GM19023 (cell line): ENCODE data around the gene CORIN.
"Not testable (repeated sequence)": the region's sequence is repeated elsewhere in the genome, so short reads cannot be mapped to it uniquely, and the experiment has no call there.

Experiments used
- ATAC-seq: cut with Tn5 transposase; IDR thresholded peaks from one replicate; pipeline ENCODE4 v1.9.1; 2021; ENCODE audit warnings: mild to moderate bottlenecking, moderate library complexity; ENCODE audit not compliant: unreplicated experiment

The CORIN gene

DNA sequence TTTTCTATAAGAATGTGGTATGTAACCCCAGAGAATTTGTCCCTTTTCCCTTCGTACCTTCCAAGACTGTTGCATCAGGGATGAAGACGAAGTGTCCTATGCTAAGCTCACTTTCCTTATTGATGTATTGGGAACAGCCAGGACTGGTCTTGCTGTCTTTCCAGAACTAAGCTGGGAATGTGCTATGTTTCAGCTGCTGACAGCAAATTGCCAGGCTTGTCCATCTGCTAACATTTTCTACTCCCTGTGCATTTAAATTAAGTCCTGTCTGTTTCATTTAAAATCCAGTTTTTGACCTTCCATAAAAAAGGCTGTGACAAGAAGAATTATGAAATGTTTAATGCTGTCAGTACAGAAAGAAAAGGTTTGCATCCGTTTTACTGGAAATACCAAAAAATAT, 264.9 kb downstream of the CORIN start:
- no peak for ATAC-seq

DNA sequence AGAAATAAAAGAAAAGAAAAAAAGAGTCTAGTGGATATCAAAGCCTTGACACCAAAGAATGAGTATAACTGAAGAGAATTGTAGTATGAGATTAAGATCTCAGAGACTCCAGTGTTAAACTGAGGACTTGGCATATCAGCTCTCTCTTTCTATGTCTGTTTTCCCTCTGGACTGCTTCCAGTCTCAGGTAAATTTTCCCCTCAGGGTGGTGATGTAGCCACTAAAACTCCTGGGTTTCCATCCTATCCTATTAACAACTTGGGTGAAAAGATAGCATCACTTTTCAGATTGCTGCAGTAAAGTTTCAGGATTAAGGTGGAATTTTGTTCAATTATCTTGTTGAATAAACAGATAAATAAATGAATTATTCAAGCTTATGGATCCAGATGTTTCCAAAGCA, 267.1 kb downstream of the CORIN start:
- no peak for ATAC-seq

DNA sequence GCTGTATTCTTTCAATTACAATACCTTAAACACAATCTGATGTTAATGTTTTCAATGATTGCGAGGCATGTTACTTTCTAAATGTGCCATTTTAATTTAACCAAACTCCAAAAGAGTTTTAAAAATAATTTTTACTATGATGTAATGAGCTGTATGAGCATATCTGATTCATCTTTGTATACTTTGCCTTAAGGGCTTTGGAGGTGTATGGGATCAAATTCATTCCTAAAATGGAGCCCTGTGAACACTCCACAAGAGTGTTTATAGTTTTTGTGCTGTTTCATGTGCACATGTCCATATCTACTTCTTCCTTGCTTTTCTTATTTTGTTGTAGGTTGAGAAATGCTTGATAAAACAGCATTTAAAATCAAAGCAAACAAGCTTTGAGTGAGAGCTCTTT, 270.4 kb downstream of the CORIN start:
- no peak for ATAC-seq

DNA sequence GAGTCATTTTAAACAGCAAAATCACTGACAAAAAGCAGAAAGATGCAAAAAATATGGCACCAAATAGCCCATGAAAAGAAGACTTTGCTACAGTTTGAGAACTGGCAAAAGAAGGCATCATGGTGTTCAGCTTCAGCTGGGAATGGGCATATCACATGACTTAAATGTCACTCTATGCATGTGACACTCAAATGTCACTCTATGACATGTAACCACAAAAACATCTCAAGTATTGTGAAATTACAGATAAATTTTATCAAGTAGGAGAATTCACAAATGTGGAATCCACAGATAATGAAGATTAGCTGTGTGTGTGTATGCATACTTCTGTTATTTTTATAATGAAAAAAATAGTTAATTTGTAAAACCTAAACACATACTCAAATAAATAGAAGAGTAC, 270.9 kb downstream of the CORIN start:
- no peak for ATAC-seq

DNA sequence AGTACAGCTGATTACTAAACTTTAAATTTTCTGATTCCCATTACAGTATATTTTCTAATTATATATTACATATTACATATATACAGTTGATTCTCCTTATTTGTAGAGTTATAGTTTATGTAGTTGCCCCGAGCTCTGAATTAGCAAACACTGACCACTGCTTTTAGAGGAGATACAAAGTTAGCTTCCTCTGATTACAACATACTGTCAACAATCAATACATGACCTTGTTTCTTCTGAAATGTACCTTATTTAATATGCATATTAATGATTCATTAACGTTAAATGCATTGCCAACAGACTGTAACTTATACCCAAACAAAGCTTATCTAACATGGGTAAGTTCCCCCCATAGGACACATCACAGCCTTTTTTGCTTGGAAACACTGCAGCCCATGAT, 271.3 kb downstream of the CORIN start:
- ATAC-seq, result no peak

DNA sequence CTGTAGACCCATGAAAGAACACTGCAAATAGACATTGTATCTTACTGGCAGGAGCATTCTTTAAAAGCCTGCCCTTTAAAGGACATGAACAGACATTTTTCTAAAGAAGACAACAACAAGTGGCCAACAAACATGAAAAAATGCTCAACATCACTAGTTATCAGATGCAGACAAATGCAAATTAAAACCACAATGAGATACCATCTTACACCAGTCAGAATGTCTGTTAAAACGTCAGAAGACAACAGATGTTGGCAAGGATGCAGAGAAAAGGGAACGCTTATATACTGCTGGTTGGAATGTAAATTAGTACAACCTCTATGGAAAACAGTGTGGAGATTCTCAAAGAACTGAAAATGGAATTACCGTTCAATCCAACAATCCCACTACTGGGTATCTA, 275.6 kb downstream of the CORIN start:
- ATAC-seq, result no peak

DNA sequence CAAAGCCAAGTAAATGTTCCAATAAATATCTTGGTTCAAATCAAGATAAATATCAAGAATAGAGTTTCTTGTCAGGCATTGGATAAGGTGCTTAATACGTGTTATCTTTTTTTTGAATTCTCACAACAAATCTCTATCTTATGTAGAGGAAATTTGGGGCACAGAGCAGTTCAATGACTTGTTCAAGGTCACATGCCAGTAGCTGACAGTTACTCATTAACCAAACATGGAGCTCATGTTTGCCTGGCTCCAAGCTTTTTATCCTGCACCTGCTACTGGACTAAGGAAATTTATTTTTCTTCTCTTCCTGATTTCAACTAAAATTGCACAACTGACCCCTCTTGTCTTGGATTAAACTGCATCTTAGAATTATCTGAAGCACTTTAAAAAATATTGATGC, 276.5 kb downstream of the CORIN start:
- ATAC-seq, result no peak

DNA sequence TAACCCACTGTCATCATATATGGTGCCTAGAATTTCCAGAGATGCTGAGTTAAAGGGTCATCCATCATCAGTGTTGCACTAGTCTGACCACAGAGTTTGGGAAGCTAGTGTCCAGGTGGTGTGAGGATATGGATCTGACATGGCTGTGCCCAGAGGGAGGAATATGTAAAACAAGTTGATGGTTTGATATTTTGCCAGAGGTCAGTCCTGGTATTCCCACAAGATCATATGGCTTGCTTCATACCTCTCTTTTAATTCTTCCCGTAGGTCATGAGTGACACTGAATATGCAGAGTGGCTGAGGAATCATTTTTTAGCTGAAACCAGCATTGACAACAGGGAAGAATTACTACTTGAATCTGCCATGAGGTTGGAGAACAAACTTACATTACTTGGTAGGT, 277.2 kb downstream of the CORIN start:
- no peak for ATAC-seq

DNA sequence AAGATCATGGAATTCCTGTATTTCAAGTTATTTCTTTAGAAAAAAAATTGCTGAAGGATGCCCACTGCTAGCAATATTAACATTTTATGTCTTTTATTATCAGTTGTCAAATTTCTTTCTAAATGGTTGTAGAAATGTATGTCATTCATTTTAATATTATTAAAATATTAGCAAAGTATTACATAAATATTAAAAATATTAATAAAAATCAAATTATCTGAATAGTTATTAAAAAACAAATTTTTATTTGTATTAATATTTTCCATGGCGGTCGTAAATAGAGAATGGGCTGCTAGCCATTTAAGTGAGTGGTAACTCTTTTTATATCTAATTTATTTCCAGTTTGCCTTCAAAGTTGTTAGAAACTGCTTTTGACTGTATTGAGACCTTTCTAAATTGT, 280.6 kb downstream of the CORIN start:
- no peak for ATAC-seq

DNA sequence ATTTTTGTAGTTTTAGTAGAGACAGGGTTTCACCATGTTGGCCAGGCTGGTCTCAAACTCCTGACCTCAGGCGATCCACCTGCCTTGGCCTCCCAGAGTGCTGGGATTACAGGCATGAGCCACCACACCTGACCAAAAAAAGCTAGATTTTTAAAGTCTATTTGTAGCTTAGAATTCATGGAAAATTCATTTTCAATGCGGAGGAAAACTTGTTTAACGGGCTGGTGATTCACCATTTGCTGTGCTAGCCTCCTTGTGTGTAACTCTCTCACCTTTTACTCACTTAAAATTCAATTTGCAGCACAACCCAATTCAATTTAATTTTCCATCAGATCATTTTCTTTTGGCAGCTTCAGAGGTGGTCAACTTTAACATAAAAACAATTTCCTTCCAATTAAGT, 281.9 kb downstream of the CORIN start:
- not testable (repeated sequence) for ATAC-seq

DNA sequence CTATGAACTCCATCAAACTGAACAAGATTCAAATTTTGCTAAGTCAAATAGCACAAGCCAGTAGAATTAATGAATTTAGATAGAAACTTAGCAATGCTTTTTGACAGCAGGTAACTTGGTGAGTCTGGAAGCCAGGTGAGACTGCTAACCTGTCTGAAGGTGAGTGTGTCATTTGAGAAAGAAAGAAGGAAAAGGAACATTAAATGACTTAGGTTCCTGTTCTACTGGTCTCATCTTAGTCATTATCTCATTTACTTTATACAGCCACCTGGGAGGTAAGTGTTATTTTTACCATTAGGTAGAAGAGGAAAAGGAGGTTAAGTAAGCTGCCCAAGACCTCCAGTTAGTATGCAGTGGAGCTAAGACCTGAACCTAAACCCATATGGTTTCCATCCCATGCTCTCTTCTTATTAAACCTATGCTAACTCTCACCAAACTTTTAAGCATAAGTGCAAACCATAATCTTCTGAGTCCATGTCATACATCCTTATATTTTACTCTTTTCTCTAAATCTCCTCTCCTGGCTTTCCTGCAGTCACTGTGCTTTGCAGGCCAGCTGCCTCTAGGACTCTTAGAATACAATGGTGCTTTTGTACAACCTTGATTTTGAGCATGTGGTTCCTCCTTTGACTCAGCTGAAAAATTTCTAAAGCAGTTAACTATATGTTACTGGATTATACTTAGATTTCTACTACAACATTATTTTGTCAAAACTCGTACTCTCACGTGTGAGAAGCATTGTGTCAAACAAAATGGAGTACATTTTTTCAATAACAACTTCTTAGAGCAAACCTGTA, 284.3 kb downstream of the CORIN start:
- no peak for ATAC-seq

DNA sequence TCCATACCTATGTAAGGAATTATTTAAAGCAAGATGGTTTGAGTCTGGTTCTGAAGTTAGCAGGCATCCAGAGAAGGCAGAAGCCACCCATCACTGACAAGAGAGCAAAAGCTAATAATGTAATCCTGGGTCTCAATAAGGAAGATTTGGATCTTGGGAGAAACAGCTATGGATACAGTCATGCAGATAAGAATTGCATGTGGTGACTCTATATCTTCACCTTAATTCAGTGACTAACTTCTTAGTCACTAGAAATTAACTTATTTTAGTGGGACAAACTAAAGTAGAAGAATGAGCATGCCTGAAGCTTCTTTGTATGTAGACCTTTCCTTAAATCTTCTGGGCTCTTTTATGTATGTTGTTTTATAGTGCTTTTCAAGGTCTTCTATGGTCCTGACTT, 286.2 kb downstream of the CORIN start:
- no peak for ATAC-seq

DNA sequence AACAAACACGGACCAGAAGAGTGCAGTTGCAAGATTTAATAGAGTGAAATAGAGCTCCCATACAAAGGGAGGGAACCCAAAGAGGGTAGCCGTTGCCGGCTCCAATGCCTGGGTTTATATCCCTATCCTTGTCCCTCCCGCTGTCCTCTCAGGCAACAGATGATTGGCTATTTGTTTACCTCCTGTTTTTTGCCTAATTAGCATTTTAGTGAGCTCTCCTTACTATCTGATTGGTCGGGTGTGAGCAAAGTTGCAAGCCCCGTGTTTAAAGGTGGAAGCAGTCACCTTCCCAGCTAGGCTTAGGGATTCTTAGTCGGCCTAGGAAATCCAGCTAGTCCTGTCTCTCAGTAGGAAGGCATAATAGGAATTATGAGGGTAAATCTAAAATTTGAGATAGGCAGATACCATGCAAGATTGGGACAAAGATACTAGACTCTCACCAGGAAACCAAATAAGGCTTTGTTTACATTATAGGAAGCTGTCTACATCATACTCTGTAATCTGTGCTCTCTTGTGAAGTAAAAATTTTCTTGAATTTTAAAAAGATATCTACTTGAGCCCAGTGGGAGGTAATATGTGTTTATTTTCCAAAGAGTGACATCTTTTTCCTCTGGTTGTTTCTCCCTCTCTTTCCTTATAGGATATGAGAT, 286.8 kb downstream of the CORIN start:
- no peak for ATAC-seq

DNA sequence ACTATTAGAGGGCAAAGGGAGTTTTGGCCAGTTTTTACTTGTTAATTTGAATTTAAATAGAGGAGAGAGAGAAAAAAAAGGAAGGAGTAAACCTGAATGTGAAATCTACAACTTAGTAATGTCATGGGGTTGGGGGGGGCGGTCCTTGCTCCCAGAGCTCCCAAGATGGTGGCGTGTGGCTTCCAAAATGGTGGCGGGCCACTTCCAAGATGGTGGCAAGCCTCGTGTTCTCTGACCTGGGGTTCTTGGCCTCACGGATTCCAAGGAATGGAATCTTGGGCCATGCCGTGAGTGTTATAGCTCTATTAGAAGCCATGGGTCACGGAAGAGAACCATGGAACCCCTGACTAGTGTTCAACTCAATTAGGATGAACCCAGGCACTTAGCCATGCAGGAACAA, 287.5 kb downstream of the CORIN start:
- not testable (repeated sequence) for ATAC-seq
